ENCODE results near the gene CARS2.
"Not testable (repeated sequence)": the region's sequence is repeated elsewhere in the genome, so short reads cannot be mapped to it uniquely, and the experiment has no call there.

The CARS2 gene

DNA sequence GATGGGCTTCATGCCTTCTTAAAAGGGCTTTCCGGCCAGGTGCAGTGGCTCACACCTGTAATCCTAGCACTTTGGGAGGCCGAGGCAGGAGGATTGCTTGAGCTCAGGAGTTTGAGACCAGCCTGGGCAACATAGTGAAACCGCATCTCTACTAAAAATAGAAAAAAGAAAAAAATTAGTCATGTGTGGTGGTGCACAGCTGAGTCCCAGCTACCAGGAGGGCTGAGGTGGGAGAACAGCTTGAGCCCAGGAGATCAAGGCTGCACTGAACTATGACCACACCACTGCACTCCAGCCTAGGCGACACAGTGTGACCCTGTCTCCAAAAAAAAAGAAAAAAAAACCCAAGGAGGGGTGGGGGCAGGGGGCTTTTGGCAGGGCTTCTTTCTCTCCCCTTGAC lies 7.2 kb downstream of the CARS2 start:
- H3K36me3 ChIP-seq (ENCODE audit: insufficient read depth, low read length) = peaks cover 72% of the 10 kb centered on the region
- TF ChIP-seq EZH2 (IDR thresholded peaks at IDR 0.05; ENCODE audit: borderline replicate concordance, low read depth, low read length, severe bottlenecking) = no peak
- TF ChIP-seq, protein P1, sequence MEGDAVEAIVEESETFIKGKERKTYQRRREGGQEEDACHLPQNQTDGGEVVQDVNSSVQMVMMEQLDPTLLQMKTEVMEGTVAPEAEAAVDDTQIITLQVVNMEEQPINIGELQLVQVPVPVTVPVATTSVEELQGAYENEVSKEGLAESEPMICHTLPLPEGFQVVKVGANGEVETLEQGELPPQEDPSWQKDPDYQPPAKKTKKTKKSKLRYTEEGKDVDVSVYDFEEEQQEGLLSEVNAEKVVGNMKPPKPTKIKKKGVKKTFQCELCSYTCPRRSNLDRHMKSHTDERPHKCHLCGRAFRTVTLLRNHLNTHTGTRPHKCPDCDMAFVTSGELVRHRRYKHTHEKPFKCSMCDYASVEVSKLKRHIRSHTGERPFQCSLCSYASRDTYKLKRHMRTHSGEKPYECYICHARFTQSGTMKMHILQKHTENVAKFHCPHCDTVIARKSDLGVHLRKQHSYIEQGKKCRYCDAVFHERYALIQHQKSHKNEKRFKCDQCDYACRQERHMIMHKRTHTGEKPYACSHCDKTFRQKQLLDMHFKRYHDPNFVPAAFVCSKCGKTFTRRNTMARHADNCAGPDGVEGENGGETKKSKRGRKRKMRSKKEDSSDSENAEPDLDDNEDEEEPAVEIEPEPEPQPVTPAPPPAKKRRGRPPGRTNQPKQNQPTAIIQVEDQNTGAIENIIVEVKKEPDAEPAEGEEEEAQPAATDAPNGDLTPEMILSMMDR (IDR thresholded peaks at IDR 0.05; ENCODE audit: borderline replicate concordance, extremely low read depth, low read length, poor library complexity, severe bottlenecking) = no peak
- H3K27me3 ChIP-seq (ENCODE audit: insufficient read depth, low read length, poor library complexity) = no peaks in the 10 kb centered on the region
- H3K4me3 ChIP-seq (ENCODE audit: low read depth in 1 of 2, low read length in 2 of 2) = no peak overlapping the region
- H3K9ac ChIP-seq (ENCODE audit: low read depth, low read length) = no peak overlapping the region
- H3K4me1 ChIP-seq (ENCODE audit: insufficient read depth, low read length) = peaks cover 6% of the 10 kb centered on the region
- H4K20me1 ChIP-seq (ENCODE audit: insufficient read depth, low read length) = peaks cover 29% of the 10 kb centered on the region
- H3K9me3 ChIP-seq (ENCODE audit: insufficient read depth, low read length, severe bottlenecking) = no peaks in the 10 kb centered on the region
- H2AFZ ChIP-seq (ENCODE audit: low read depth, low read length) = no peak overlapping the region
- no peak overlapping the region for H3K27ac ChIP-seq (ENCODE audit: low read length)
- peaks cover 38% of the 10 kb centered on the region for H3K79me2 ChIP-seq (ENCODE audit: insufficient read depth, low read length)
- H3K4me2 ChIP-seq (ENCODE audit: insufficient read depth, low read length) = no peak overlapping the region
- ATAC-seq (ENCODE audit: insufficient read depth, low read depth) (no peak), DNase-seq (no peak)

DNA sequence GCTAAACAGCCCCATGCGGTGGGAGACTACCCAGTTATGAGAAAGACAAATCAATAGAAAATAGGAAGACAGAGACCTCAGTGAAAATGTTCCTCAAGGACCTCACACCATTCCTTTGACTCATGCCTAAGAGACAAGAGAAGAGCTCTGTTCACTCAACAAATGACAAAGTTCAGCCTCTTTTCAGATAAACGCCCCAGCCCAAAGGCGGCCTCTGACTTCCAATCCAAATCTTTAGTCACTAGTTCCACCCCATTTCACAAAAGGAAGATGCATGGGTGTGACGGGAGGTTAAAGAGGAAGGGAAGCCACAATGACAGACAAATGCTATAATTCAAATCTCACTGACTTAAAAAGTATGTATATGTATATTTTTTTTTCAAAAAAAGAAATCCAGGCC lies 8.1 kb downstream of the CARS2 start:
- H3K27ac ChIP-seq (ENCODE audit: low read length) = no peak overlapping the region; the same call in 1 of the 2 replicates
- DNase-seq = no peak
- no peak for ATAC-seq (ENCODE audit: insufficient read depth, low read depth)
- no peak overlapping the region for H3K4me2 ChIP-seq (ENCODE audit: insufficient read depth, low read length)
- no peak overlapping the region for H3K4me3 ChIP-seq (ENCODE audit: low read depth in 1 of 2, low read length in 2 of 2)
- H4K20me1 ChIP-seq (ENCODE audit: insufficient read depth, low read length) = peaks cover 27% of the 10 kb centered on the region
- peaks cover 71% of the 10 kb centered on the region for H3K36me3 ChIP-seq (ENCODE audit: insufficient read depth, low read length)
- no peak overlapping the region for H2AFZ ChIP-seq (ENCODE audit: low read depth, low read length)
- H3K9me3 ChIP-seq (ENCODE audit: insufficient read depth, low read length, severe bottlenecking) = no peaks in the 10 kb centered on the region
- no peak overlapping the region for H3K9ac ChIP-seq (ENCODE audit: low read depth, low read length)
- peaks cover 29% of the 10 kb centered on the region for H3K79me2 ChIP-seq (ENCODE audit: insufficient read depth, low read length)
- TF ChIP-seq, protein P1 (IDR thresholded peaks at IDR 0.05; ENCODE audit: borderline replicate concordance, extremely low read depth, low read length, poor library complexity, severe bottlenecking) = no peak
- no peak for TF ChIP-seq EZH2 (IDR thresholded peaks at IDR 0.05; ENCODE audit: borderline replicate concordance, low read depth, low read length, severe bottlenecking)
- H3K27me3 ChIP-seq (ENCODE audit: insufficient read depth, low read length, poor library complexity) = no peaks in the 10 kb centered on the region
- peaks cover 4% of the 10 kb centered on the region; the same call in 1 of the 2 replicates for H3K4me1 ChIP-seq (ENCODE audit: insufficient read depth, low read length)

DNA sequence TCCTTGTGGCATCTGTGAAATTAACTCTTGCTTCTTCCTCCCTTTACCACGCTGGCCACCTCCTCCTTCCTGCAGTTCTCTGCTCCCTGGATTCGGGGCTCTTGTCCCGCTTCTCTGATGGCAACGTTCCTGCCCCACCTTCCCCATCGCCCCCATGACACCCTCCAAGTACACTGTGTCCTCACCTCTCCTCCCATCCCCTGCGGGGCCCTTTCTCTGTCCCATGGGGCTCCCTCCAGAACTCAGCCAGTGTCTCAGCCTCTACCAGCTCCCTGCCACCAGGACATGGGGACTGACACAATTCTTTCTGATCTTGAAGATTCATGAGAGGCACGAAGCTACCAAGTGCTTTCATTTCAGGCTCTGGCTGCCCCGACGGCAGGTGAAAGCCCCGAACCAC lies 9.1 kb downstream of the CARS2 start:
- H3K4me2 ChIP-seq (ENCODE audit: insufficient read depth, low read length) = no peak overlapping the region

DNA sequence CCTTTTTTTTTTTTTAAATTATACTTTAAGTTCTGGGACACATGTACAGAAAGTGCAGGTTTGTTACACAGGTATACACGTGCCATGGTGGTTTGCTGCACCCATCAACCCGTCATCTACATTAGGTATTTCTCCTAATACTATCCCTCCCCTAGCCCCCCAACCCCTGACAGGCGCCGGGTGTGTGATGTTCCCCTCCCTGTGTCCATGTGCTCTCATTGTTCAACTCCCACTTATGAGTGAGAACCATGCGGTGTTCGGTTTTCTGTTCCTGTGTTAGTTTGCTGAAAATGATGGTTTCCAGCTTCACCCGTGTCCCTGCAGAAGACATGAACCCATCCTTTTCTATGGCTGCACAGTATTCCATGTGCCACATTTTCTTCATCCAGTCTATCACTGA lies 10.1 kb downstream of the CARS2 start:
- not testable (repeated sequence) for ATAC-seq (ENCODE audit: insufficient read depth, low read depth); H3K27me3 ChIP-seq (ENCODE audit: insufficient read depth, low read length, poor library complexity)

More for the DNA sequence above, 9.1 kb downstream of the CARS2 start:
- ATAC-seq (ENCODE audit: insufficient read depth, low read depth) (no peak), DNase-seq (no peak)
- Histone ChIP-seq H3K9me3 (ENCODE audit: insufficient read depth, low read length, severe bottlenecking) (no peaks in the 10 kb centered on the region), H3K79me2 (ENCODE audit: insufficient read depth, low read length) (peaks cover 25% of the 10 kb centered on the region), H4K20me1 (ENCODE audit: insufficient read depth, low read length) (peaks cover 23% of the 10 kb centered on the region), H3K27ac (ENCODE audit: low read length) (no peak overlapping the region), H2AFZ (ENCODE audit: low read depth, low read length) (no peak overlapping the region), H3K4me1 (ENCODE audit: insufficient read depth, low read length) (peaks cover 4% of the 10 kb centered on the region; the same call in 1 of the 2 replicates), H3K4me3 (ENCODE audit: low read depth in 1 of 2, low read length in 2 of 2) (no peak overlapping the region), H3K27me3 (ENCODE audit: insufficient read depth, low read length, poor library complexity) (no peaks in the 10 kb centered on the region), H3K9ac (ENCODE audit: low read depth, low read length) (no peak overlapping the region), H3K36me3 (ENCODE audit: insufficient read depth, low read length) (peaks cover 67% of the 10 kb centered on the region)
- no peak for TF ChIP-seq EZH2 (IDR thresholded peaks at IDR 0.05; ENCODE audit: borderline replicate concordance, low read depth, low read length, severe bottlenecking)
- TF ChIP-seq, protein P1 (IDR thresholded peaks at IDR 0.05; ENCODE audit: borderline replicate concordance, extremely low read depth, low read length, poor library complexity, severe bottlenecking) = no peak

More for the DNA sequence above, 10.1 kb downstream of the CARS2 start:
- H3K9ac ChIP-seq (ENCODE audit: low read depth, low read length); H2AFZ ChIP-seq (ENCODE audit: low read depth, low read length); H3K27ac ChIP-seq (ENCODE audit: low read length); H3K4me3 ChIP-seq (ENCODE audit: low read depth in 1 of 2, low read length in 2 of 2); H3K4me1 ChIP-seq (ENCODE audit: insufficient read depth, low read length); DNase-seq; H3K4me2 ChIP-seq (ENCODE audit: insufficient read depth, low read length); H3K9me3 ChIP-seq (ENCODE audit: insufficient read depth, low read length, severe bottlenecking): not testable (repeated sequence)
- Histone ChIP-seq H3K79me2 (ENCODE audit: insufficient read depth, low read length) (peaks cover 25% of the 10 kb centered on the region), H4K20me1 (ENCODE audit: insufficient read depth, low read length) (peaks cover 24% of the 10 kb centered on the region), H3K36me3 (ENCODE audit: insufficient read depth, low read length) (peaks cover 62% of the 10 kb centered on the region)

Data from DND-41 (cell line).